CD4-positive, CD25-positive, alpha-beta regulatory T cell (primary cell): ENCODE data around the gene USP51. TPM values are rescaled to one million over a fixed set of nuclear protein-coding genes. Genes with fewer than 3 reads are reported as not detected.
"Not testable (repeated sequence)": the region's sequence is repeated elsewhere in the genome, so short reads cannot be mapped to it uniquely, and the experiment has no call there.

Source experiments
- ATAC-seq, 2 donors: fragments of 150-1000 bp; cut with Tn5 transposase; one replicate each; pipeline ENCODE4 v1.10.0; 2021; ENCODE audit warnings: low read depth in 2 of 2, moderate number of reproducible peaks in 2 of 2, moderate library complexity in 1 of 2
- DNase-seq, 3 donors: peaks; one replicate each; pipeline versions ENCODE4 v3.0.0 to v3.0.0-alpha.2; 2012 to 2022; ENCODE audit warnings: mixed read lengths in 1 of 3
- H3K27ac ChIP-seq: one replicate; pipeline ENCODE4 v1.7.0; 2013; ENCODE audit warnings: mild to moderate bottlenecking, low read length; ENCODE audit not compliant: insufficient read depth, poor library complexity, severe bottlenecking
- H3K27me3 ChIP-seq: one replicate; pipeline ENCODE4 v1.7.0; 2013; ENCODE audit warnings: low read length; ENCODE audit not compliant: control insufficient read depth, insufficient read depth
- H3K36me3 ChIP-seq: one replicate; pipeline ENCODE4 v1.7.0; 2013; ENCODE audit warnings: mild to moderate bottlenecking, low read length, moderate library complexity; ENCODE audit not compliant: control insufficient read depth, insufficient read depth
- H3K4me1 ChIP-seq: 2 replicates; pipeline ENCODE4 v1.7.0; 2013; ENCODE audit warnings: mild to moderate bottlenecking, low read length; ENCODE audit not compliant: insufficient read depth, control insufficient read depth, poor library complexity, severe bottlenecking
- H3K4me3 ChIP-seq: one replicate; pipeline ENCODE4 v1.7.0; 2013; ENCODE audit warnings: low read depth, mild to moderate bottlenecking, low read length, moderate library complexity
- H3K9me3 ChIP-seq, 2 experiments: 1 replicate in 1 of 2; 2 replicates in 1 of 2; pipeline ENCODE4 v1.7.0; 2013; ENCODE audit warnings: low read length in 2 of 2, mild to moderate bottlenecking in 1 of 2, moderate library complexity in 1 of 2; ENCODE audit not compliant: control insufficient read depth in 2 of 2
- H3K27ac Mint-ChIP-seq, 3 donors: one replicate each; pipeline ENCODE4 v1.8.0; 2020 to 2022; ENCODE audit warnings: mild to moderate bottlenecking in 3 of 3, mixed read lengths in 3 of 3, moderate library complexity in 2 of 3
- H3K27me3 Mint-ChIP-seq: one replicate; pipeline ENCODE4 v1.8.0; 2022; ENCODE audit warnings: mild to moderate bottlenecking, mixed read lengths
- H3K36me3 Mint-ChIP-seq: one replicate; pipeline ENCODE4 v1.8.0; 2020; ENCODE audit warnings: mixed read lengths
- H3K4me1 Mint-ChIP-seq, 4 donors: one replicate each; pipeline ENCODE4 v1.8.0; 2020 to 2022; ENCODE audit warnings: mixed read lengths in 4 of 4, mild to moderate bottlenecking in 1 of 4
- H3K4me3 Mint-ChIP-seq, 4 donors: one replicate each; pipeline ENCODE4 v1.8.0; 2020 to 2022; ENCODE audit warnings: mild to moderate bottlenecking in 4 of 4, mixed read lengths in 4 of 4, moderate library complexity in 3 of 4
- H3K9me3 Mint-ChIP-seq, 7 donors: one replicate each; pipeline ENCODE4 v1.8.0; 2020 to 2022; ENCODE audit warnings: mixed read lengths in 7 of 7, mild to moderate bottlenecking in 3 of 7, moderate library complexity in 2 of 7
- polyA plus RNA-seq, 4 donors: library from polyadenylated mRNA; unstranded; fragments of 300-500 nt; fragmentation: Illumina TruSeq; gene quantifications; one replicate each; pipeline ENCODE4 v1.2.3, GENCODE V29; 2021
- total RNA-seq: library from RNA; stranded (reverse); gene quantifications from one replicate; pipeline ENCODE4 v1.2.3, GENCODE V29; 2022

The USP51 gene
- total RNA-seq, result 2.0 TPM
- under 1 TPM; 0.15 to 0.42 (median 0.35) TPM for polyA plus RNA-seq

- peak within 1 kb of the TSS; percentile 93 to 100 (median 97) for H3K4me3 Mint-ChIP-seq
Measured at GRCh38 chrX:55489314-55490009, at the start of gene USP51. Gene USP51, minus strand, starts transcription at chrX:55489848. Its CDS starts 909 bp downstream, at chrX:55488939.

GRCh38 chrX:55524487-55524886 is 34.8 kb upstream of the USP51 start:
- no peak overlapping the region for H3K27ac Mint-ChIP-seq
- H3K36me3 ChIP-seq, result no peaks in the 10 kb centered on the region
- H3K4me3 Mint-ChIP-seq, result no peak overlapping the region
- DNase-seq (peak in 1 of 3 donors; percentile 5), ATAC-seq (no peak)
- peaks cover 4% of the 10 kb centered on the region for H3K27me3 Mint-ChIP-seq
- peaks cover 3% of the 10 kb centered on the region for H3K27me3 ChIP-seq
- no peaks in the 10 kb centered on the region for H3K9me3 ChIP-seq
- no peak overlapping the region for H3K4me3 ChIP-seq
- H3K4me1 ChIP-seq, result no peaks in the 10 kb centered on the region
- no peaks in the 10 kb centered on the region for H3K9me3 Mint-ChIP-seq
- H3K4me1 Mint-ChIP-seq, result no peaks in the 10 kb centered on the region
- H3K36me3 Mint-ChIP-seq, result no peaks in the 10 kb centered on the region
- H3K27ac ChIP-seq, result no peak overlapping the region

More at GRCh38 chrX:55489314-55490009, at the start of gene USP51:
- Histone ChIP-seq H3K4me1 (peaks cover 3% of the 10 kb centered on the region), H3K36me3 (no peaks in the 10 kb centered on the region), H3K27me3 (no peaks in the 10 kb centered on the region), H3K9me3 (no peaks in the 10 kb centered on the region), H3K4me3 (peak within 1 kb of the TSS; percentile 86), H3K27ac (peak within 1 kb of the TSS; percentile 85)
- H3K4me1 Mint-ChIP-seq, result peaks cover 0 to 26% (median 6%) of the 10 kb centered on the region in 4 donors
- H3K27ac Mint-ChIP-seq, result peak within 1 kb of the TSS; percentile 95 to 97 (median 96)
- no peaks in the 10 kb centered on the region for H3K36me3 Mint-ChIP-seq
- peak; percentile 39 to 54 for ATAC-seq
- H3K9me3 Mint-ChIP-seq, result no peaks in the 10 kb centered on the region
- H3K27me3 Mint-ChIP-seq, result peaks cover 4% of the 10 kb centered on the region
- peak in 2 of 3 donors; percentile 2 to 15 for DNase-seq

DNA sequence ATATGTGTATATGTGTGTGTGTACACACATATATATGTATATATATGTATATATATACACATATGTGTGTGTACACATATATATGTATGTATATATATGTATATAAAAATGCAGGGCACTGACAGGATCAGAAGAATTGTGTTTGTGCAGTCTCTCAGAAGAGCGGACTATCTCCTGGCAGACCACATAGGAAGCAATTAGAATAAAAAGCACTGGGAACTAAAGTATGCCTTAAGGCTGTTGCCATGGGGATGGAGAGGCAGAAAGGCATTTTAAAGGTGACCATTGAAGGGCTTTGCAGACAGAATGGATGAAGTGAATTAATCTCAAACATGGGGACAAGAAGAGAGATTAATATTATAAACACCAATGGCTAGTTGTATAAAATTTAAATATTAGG is 33.7 kb upstream of the USP51 start:
- Mint-ChIP-seq H3K27ac (no peak overlapping the region), H3K36me3 (no peaks in the 10 kb centered on the region)

GRCh38 chrX:55522596-55523276 is 33.1 kb upstream of the USP51 start:
- H3K4me3 ChIP-seq, result no peak overlapping the region
- H3K36me3 ChIP-seq, result no peaks in the 10 kb centered on the region
- peaks cover 3% of the 10 kb centered on the region for H3K27me3 ChIP-seq
- no peak overlapping the region for H3K27ac Mint-ChIP-seq
- no peak overlapping the region for H3K27ac ChIP-seq
- no peaks in the 10 kb centered on the region for H3K9me3 ChIP-seq
- no peaks in the 10 kb centered on the region for H3K4me1 ChIP-seq
- ATAC-seq (no peak), DNase-seq (no peak)
- H3K4me3 Mint-ChIP-seq, result no peak overlapping the region
- H3K27me3 Mint-ChIP-seq, result peaks cover 4% of the 10 kb centered on the region
- no peaks in the 10 kb centered on the region for H3K36me3 Mint-ChIP-seq
- H3K9me3 Mint-ChIP-seq, result no peaks in the 10 kb centered on the region
- H3K4me1 Mint-ChIP-seq, result no peaks in the 10 kb centered on the region

More for the DNA sequence above, 33.7 kb upstream of the USP51 start:
- peaks cover 4% of the 10 kb centered on the region for H3K27me3 Mint-ChIP-seq
- H3K4me3 Mint-ChIP-seq, result no peak overlapping the region
- H3K27ac ChIP-seq, result no peak overlapping the region
- no peak overlapping the region for H3K4me3 ChIP-seq
- no peak for ATAC-seq
- H3K9me3 Mint-ChIP-seq, result no peaks in the 10 kb centered on the region
- no peak for DNase-seq
- no peaks in the 10 kb centered on the region for H3K9me3 ChIP-seq
- H3K4me1 ChIP-seq, result no peaks in the 10 kb centered on the region
- H3K4me1 Mint-ChIP-seq, result no peaks in the 10 kb centered on the region
- H3K27me3 ChIP-seq, result peaks cover 3% of the 10 kb centered on the region
- no peaks in the 10 kb centered on the region for H3K36me3 ChIP-seq

DNA sequence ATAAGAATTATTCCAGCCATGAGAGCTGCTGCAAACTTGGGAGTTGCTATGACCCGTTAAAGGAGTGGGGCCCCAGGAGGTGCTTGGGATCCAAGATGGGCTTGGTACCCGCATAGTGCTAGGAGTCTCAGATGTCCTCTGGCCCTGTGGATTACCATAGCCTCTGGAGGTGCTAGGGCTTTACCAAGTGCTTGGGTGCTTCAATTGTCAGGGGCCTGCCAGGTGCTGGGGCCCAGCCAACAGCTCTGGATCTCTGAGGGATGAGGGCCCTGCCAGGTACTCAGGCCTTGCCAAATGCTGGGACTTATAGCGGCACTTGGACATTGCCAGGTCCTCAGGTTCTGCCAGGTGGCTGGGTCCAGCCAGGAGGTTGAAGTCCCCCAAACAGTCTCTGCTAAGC is 32.0 kb upstream of the USP51 start:
- no peak overlapping the region for H3K27ac Mint-ChIP-seq
- H3K4me1 ChIP-seq, result no peaks in the 10 kb centered on the region

GRCh38 chrX:55516794-55517481 is 27.3 kb upstream of the USP51 start:
- not testable (repeated sequence) for H3K4me3 Mint-ChIP-seq, H3K27ac ChIP-seq, H3K4me3 ChIP-seq, H3K9me3 Mint-ChIP-seq, H3K9me3 ChIP-seq, H3K36me3 ChIP-seq, H3K27me3 ChIP-seq, ATAC-seq, H3K27ac Mint-ChIP-seq, DNase-seq, H3K4me1 ChIP-seq, H3K36me3 Mint-ChIP-seq, H3K27me3 Mint-ChIP-seq, H3K4me1 Mint-ChIP-seq

More for the DNA sequence above, 32.0 kb upstream of the USP51 start:
- H3K27me3 ChIP-seq, result peaks cover 3% of the 10 kb centered on the region
- H3K36me3 ChIP-seq, result no peaks in the 10 kb centered on the region
- no peak for DNase-seq
- Mint-ChIP-seq H3K4me1 (no peaks in the 10 kb centered on the region), H3K9me3 (no peaks in the 10 kb centered on the region), H3K36me3 (no peaks in the 10 kb centered on the region), H3K4me3 (no peak overlapping the region), H3K27me3 (peaks cover 4% of the 10 kb centered on the region)
- H3K9me3 ChIP-seq, result no peaks in the 10 kb centered on the region
- no peak for ATAC-seq
- H3K4me3 ChIP-seq, result no peak overlapping the region
- H3K27ac ChIP-seq, result no peak overlapping the region

- H3K9me3 Mint-ChIP-seq, ATAC-seq: not testable (repeated sequence)
Measured at GRCh38 chrX:55513045-55513737, 23.5 kb upstream of the USP51 start.

More at GRCh38 chrX:55513045-55513737, 23.5 kb upstream of the USP51 start:
- H3K27me3 ChIP-seq, DNase-seq, H3K27me3 Mint-ChIP-seq, H3K36me3 ChIP-seq, H3K27ac ChIP-seq, H3K4me1 ChIP-seq, H3K4me3 ChIP-seq, H3K27ac Mint-ChIP-seq, H3K36me3 Mint-ChIP-seq, H3K4me3 Mint-ChIP-seq, H3K9me3 ChIP-seq, H3K4me1 Mint-ChIP-seq: not testable (repeated sequence)
